Endodermal cell (in vitro differentiated cells): ENCODE data around the gene MTA2. TPM values are rescaled to one million over a fixed set of nuclear protein-coding genes. Genes with fewer than 3 reads are reported as not detected.

Experiments
- DNase-seq: peaks from one replicate; pipeline ENCODE4 v3.0.0-alpha.2; 2017
- H3K27ac ChIP-seq: 2 replicates; pipeline ENCODE4 v1.5.1; 2013; ENCODE audit warnings: mild to moderate bottlenecking, low read depth, low read length, moderate library complexity
- H3K27me3 ChIP-seq: 2 replicates; pipeline ENCODE4 v1.6.1; 2013; ENCODE audit warnings: mild to moderate bottlenecking, low read length, moderate library complexity; ENCODE audit not compliant: insufficient read depth, control insufficient read depth, poor library complexity, severe bottlenecking
- H3K36me3 ChIP-seq: 2 replicates; pipeline ENCODE4 v1.7.0; 2013; ENCODE audit warnings: mild to moderate bottlenecking, low read length, moderate library complexity; ENCODE audit not compliant: control insufficient read depth, insufficient read depth
- H3K4me1 ChIP-seq: one replicate; pipeline ENCODE4 v1.7.0; 2013; ENCODE audit warnings: low read length; ENCODE audit not compliant: control insufficient read depth, insufficient read depth
- H3K4me3 ChIP-seq: 2 replicates; pipeline ENCODE4 v1.5.1; 2013; ENCODE audit warnings: mild to moderate bottlenecking, low read length, moderate library complexity
- H3K9ac ChIP-seq: 2 replicates; pipeline ENCODE4 v1.6.1; 2013; ENCODE audit warnings: mild to moderate bottlenecking, low read length, moderate library complexity; ENCODE audit not compliant: poor library complexity, severe bottlenecking; ENCODE audit errors: extremely low read depth
- H3K9me3 ChIP-seq: 2 replicates; pipeline ENCODE4 v1.6.1; 2013; ENCODE audit warnings: mild to moderate bottlenecking, low read length, moderate library complexity; ENCODE audit not compliant: control insufficient read depth
- H3K27ac Mint-ChIP-seq: 2 replicates; pipeline ENCODE4 v1.8.0; 2020; ENCODE audit warnings: mixed read lengths
- H3K27me3 Mint-ChIP-seq: 2 replicates; pipeline ENCODE4 v1.8.0; 2021; ENCODE audit warnings: mild to moderate bottlenecking, mixed read lengths; ENCODE audit not compliant: insufficient read depth
- H3K36me3 Mint-ChIP-seq: 2 replicates; pipeline ENCODE4 v1.8.0; 2020; ENCODE audit warnings: low read depth, mixed read lengths
- H3K4me1 Mint-ChIP-seq: 2 replicates; pipeline ENCODE4 v1.8.0; 2020; ENCODE audit warnings: mixed read lengths
- H3K4me3 Mint-ChIP-seq: 2 replicates; pipeline ENCODE4 v1.8.0; 2020; ENCODE audit warnings: mild to moderate bottlenecking, moderate library complexity, mixed read lengths
- H3K9me3 Mint-ChIP-seq: 2 replicates; pipeline ENCODE4 v1.8.0; 2020; ENCODE audit warnings: mild to moderate bottlenecking, mixed read lengths
- CTCF ChIP-seq: fragments of 200-600 bp; sonication (generic); conservative IDR thresholded peaks from 2 replicates; pipeline ENCODE4 v1.5.0; 2021; ENCODE audit warnings: antibody characterized with exemption, mild to moderate bottlenecking
- WGBS, 2 experiments: methylation state at CpG; one replicate each; pipeline versions ENCODE4 v1.1.5 to v1.1.7; 2013; ENCODE audit warnings: missing lambda C conversion rate in 2 of 2, mixed read lengths in 1 of 2; ENCODE audit not compliant: insufficient coverage in 1 of 2, insufficient read length in 1 of 2; 5-methylcytosine and 5-hydroxymethylcytosine counted together
- microRNA-seq: library from miRNA; unstranded; fragments of <30 nt; microRNA quantifications from one replicate; pipeline ENCODE4 v1.2.0, GENCODE V29; 2020; ENCODE audit warnings: borderline microRNAs expressed
- total RNA-seq, 2 donors: library from RNA; stranded (reverse); fragmentation: NEBNext Ultra II Directional in 1 of 2; extraction: Animal tissue kit (Norgen Biotek cat#: 25700) in 1 of 2; gene quantifications; 2 replicates in 1 of 2; 3 replicates in 1 of 2; pipeline ENCODE4 v1.2.1, GENCODE V29; 2021

Gene MTA2
- total RNA-seq, 2 donors from 2014 or later = 131 to 155 TPM

- Mint-ChIP-seq H3K27ac (no peak overlapping the region), H3K27me3 (peaks cover 52% of the 10 kb centered on the region), H3K9me3 (no peaks in the 10 kb centered on the region), H3K36me3 (peaks cover 2% of the 10 kb centered on the region), H3K4me3 (peak overlapping the region; percentile 92), H3K4me1 (peaks cover 55% of the 10 kb centered on the region)
- no peaks in the 10 kb centered on the region for H3K27me3 ChIP-seq
- H3K9ac ChIP-seq = peak overlapping the region; percentile 81
- peak; percentile 68 for DNase-seq
- H3K9me3 ChIP-seq = no peaks in the 10 kb centered on the region
- H3K4me1 ChIP-seq = peaks cover 20% of the 10 kb centered on the region
- peaks cover 11% of the 10 kb centered on the region for H3K36me3 ChIP-seq
- TF ChIP-seq CTCF = no peak
- peak overlapping the region; percentile 88 for H3K4me3 ChIP-seq
- no peak overlapping the region for H3K27ac ChIP-seq
- 67 to 69% methylated on average over 8 to 22 of the region's 22 CpGs for WGBS, 2 experiments
Measured at GRCh38 chr11:62543680-62544444, 57.8 kb downstream of the MTA2 start.

Small RNAs within 50 kb of the gene (microRNA-seq; reads per million reads assigned to microRNA genes)
- gene MIR6747 = not detected

Other genes with a start within 250 kb of the MTA2 start
- not detected for gene SCGB1A1, start 182.8 kb downstream of the MTA2 start, total RNA-seq
- 100 to 1,000 TPM; 109 to 165 TPM for gene AHNAK, start 55.1 kb downstream of the MTA2 start, total RNA-seq
- gene EEF1G, start 28.0 kb downstream of the MTA2 start, total RNA-seq = 1,000 to 10,000 TPM; 1,705 to 1,818 TPM
- gene TUT1, start 10.3 kb downstream of the MTA2 start, total RNA-seq = 10 to 100 TPM; 16.0 to 33.5 TPM
- gene EML3, start 10.9 kb upstream of the MTA2 start, total RNA-seq = 10 to 100 TPM; 51.5 to 57.7 TPM
- gene ROM1, start 11.4 kb upstream of the MTA2 start, total RNA-seq = 1 to 10 TPM in 1 of 2 donors, under 1 TPM in 1; 0.71 to 1.3 TPM
- 10 to 100 TPM; 38.6 to 53.9 TPM for gene B3GAT3, start 20.1 kb upstream of the MTA2 start, total RNA-seq
- gene GANAB, start 44.7 kb upstream of the MTA2 start, total RNA-seq = 100 to 1,000 TPM; 377 to 402 TPM
- 10 to 100 TPM; 19.0 to 21.6 TPM for gene INTS5, start 51.4 kb upstream of the MTA2 start, total RNA-seq
- gene C11orf98, start 63.3 kb upstream of the MTA2 start, total RNA-seq = 100 to 1,000 TPM; 125 to 140 TPM
- 10 to 100 TPM; 29.9 to 39.4 TPM for gene CSKMT, start 63.4 kb upstream of the MTA2 start, total RNA-seq
- 10 to 100 TPM in 1 of 2 donors, 1 to 10 TPM in 1; 9.2 to 11.1 TPM for gene UQCC3, start 69.8 kb upstream of the MTA2 start, total RNA-seq
- 10 to 100 TPM in 1 of 2 donors, 1 to 10 TPM in 1; 7.5 to 14.1 TPM for gene LBHD1, start 70.4 kb upstream of the MTA2 start, total RNA-seq
- 10 to 100 TPM; 89.3 to 96.6 TPM for gene UBXN1, start 77.2 kb upstream of the MTA2 start, total RNA-seq
- under 1 TPM; 0.55 to 0.99 TPM for gene LRRN4CL, start 87.7 kb upstream of the MTA2 start, total RNA-seq
- gene BSCL2, start 105.6 kb upstream of the MTA2 start, total RNA-seq = 10 to 100 TPM; 68.6 to 77.2 TPM
- gene GNG3, start 105.8 kb upstream of the MTA2 start, total RNA-seq = 1 to 10 TPM in 1 of 2 donors, under 1 TPM in 1; 0.40 to 1.7 TPM
- 10 to 100 TPM; 48.1 to 49.8 TPM for gene HNRNPUL2, start 125.6 kb upstream of the MTA2 start, total RNA-seq
- gene TTC9C, start 126.6 kb upstream of the MTA2 start, total RNA-seq = 10 to 100 TPM; 40.0 to 55.4 TPM
- gene ZBTB3, start 152.3 kb upstream of the MTA2 start, total RNA-seq = 10 to 100 TPM; 16.9 to 33.8 TPM
- 100 to 1,000 TPM; 107 to 137 TPM for gene POLR2G, start 159.7 kb upstream of the MTA2 start, total RNA-seq
- 10 to 100 TPM; 37.4 to 41.7 TPM for gene TAF6L, start 169.5 kb upstream of the MTA2 start, total RNA-seq
- gene TMEM179B, start 185.5 kb upstream of the MTA2 start, total RNA-seq = 10 to 100 TPM; 31.0 TPM
- gene TMEM223, start 190.1 kb upstream of the MTA2 start, total RNA-seq = 10 to 100 TPM; 18.4 to 21.0 TPM
- 10 to 100 TPM; 45.8 to 61.4 TPM for gene NXF1, start 203.6 kb upstream of the MTA2 start, total RNA-seq
- gene STX5, start 230.2 kb upstream of the MTA2 start, total RNA-seq = 10 to 100 TPM; 36.9 to 37.3 TPM
- not detected for gene TEX54, start 231.0 kb upstream of the MTA2 start, total RNA-seq
- 10 to 100 TPM; 44.6 to 48.1 TPM for gene WDR74, start 237.7 kb upstream of the MTA2 start, total RNA-seq